Peyer's patch (tissue), 4 donors: ENCODE results near the gene NMT1.

ENCODE experiments used
- CTCF ChIP-seq, 6 experiments: fragments of 450-650 bp in 4 of 6; fragments of 200-600 bp in 2 of 6; sonication (generic) in 1 of 6; IDR thresholded peaks; one replicate each; pipeline ENCODE4 v1.5.1; 2017 to 2019; ENCODE audit warnings: antibody characterized with exemption in 6 of 6, mild to moderate bottlenecking in 3 of 6, moderate library complexity in 1 of 6
- POLR2A ChIP-seq, 2 donors: fragments of 450-650 bp; IDR thresholded peaks; one replicate each; pipeline ENCODE4 v1.5.1; 2017; ENCODE audit warnings: antibody characterized with exemption in 2 of 2, mild to moderate bottlenecking in 2 of 2, moderate library complexity in 2 of 2

GRCh38 chr17:45043813-45044540 lies 17.1 kb upstream of the NMT1 start:
- no peak for TF ChIP-seq CTCF (IDR thresholded peaks at IDR 0.05)
- no peak for TF ChIP-seq POLR2A (IDR thresholded peaks at IDR 0.05)
